Measurements from ENCODE around the gene PLA2G1B.
"Not testable (repeated sequence)": the region's sequence is repeated elsewhere in the genome, so short reads cannot be mapped to it uniquely, and the experiment has no call there.

PLA2G1B gene

DNA sequence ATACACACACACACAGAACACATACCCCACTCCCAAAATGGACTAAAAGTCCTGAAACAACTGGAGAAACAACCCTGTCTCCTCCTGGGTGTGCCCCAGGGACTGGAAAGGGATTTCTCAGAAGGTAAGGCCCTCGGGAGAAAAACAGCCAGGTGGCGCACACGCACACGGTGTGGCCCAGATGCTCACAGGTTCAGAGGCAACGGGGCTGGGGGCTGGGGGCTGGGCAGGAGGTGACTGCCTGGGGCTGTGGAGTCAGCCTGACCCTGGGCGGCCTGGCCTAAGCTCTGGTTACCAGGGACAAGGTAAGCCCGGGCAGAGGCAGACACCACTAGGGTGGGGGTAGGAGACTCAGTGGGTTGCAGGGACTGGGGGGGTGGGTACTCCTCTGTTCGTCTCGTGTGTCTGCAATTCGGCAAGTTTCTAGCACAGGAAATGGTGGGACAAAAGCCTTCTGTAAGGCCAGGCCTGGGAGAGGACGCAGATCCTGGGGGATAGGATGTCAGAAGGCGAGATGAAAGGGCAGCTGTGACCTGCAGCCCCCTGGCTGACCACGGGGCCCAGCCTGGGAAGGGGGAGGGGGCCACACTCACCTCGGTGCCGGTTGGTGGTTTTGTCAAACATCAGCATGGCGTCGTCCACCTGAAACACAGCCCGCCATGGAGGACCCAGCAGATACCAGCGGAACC is 31.0 kb upstream of the PLA2G1B start:
- no peak for DNase-seq (ENCODE audit: low read depth)

DNA sequence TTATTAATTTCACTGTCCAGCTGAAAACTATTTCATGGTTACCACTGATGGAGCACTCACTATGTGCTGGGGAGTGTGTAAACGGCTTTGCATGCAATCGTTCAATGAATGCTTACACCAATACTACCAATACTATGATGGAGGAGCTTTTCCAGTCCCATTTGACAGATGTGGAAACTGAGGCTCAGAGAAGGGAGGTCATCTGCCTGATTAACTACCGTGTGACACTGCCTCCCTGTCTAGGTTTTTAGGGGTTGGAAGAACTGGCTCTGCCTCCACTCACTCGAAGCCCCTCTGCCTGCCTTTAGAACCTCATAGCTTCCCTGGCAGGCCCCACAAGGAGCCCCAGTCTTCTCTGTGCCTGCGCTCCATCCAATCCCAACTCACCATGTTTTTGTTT is 29.5 kb upstream of the PLA2G1B start:
- DNase-seq (ENCODE audit: low read depth) = no peak

GRCh38 chr12:120356567-120357030 is 29.0 kb upstream of the PLA2G1B start:
- DNase-seq (ENCODE audit: low read depth) = peak; percentile 34

DNA sequence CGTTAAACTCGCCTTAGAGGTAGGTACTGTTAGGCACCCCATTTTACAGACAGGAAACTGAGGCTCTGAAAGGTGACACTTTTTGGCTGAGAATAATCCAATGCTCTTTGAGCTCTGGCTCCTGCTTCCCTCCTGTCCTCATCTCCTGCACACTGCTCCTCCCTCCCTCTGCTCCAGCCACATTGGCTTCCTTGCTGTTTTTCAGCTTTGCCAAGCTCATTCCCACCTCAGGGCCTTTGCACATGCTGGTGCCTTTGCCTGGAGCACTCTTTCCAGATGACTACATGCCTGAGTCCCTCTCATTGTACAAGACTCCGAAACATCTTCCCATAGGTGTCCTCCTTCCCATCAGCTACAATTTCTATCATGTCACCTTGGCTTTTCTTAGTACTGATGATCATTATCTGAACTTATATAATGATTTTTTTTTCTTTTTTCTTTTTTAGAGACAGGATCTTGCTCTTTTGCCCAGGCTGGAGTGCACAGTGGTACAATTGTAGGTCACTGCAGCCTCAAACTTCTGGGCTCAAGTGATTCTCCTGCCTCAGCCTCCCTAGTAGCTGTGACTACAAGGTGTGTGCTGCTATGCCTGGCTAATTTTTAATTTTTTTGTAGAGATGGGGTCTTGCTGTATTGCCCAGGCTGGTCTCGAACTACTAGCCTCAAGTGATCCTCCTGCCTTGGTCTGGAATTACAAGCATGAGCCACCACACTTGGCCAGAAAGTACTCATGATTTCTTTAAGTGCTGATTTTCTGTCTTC is 26.2 kb upstream of the PLA2G1B start:
- no peak for DNase-seq (ENCODE audit: low read depth)

DNA sequence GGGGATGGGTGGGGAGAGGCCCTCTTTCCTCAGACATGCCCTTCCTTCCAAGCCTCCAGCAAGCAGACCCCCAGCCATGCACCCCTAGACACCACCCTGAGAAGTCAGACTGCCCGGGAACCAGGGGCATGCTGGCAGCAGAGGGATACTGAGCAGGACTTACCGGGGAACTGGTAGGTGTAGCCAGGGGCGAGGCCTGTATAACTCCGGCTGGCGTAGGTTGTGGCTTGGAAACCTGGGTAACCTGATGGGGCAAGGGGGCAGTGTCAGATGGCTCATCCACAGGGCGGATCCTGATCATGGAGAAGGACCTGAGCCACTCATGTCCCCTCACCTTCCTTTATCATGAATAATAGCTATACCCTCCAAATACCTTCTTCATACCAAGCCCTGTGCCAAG is 25.6 kb upstream of the PLA2G1B start:
- DNase-seq (ENCODE audit: low read depth) = no peak

DNA sequence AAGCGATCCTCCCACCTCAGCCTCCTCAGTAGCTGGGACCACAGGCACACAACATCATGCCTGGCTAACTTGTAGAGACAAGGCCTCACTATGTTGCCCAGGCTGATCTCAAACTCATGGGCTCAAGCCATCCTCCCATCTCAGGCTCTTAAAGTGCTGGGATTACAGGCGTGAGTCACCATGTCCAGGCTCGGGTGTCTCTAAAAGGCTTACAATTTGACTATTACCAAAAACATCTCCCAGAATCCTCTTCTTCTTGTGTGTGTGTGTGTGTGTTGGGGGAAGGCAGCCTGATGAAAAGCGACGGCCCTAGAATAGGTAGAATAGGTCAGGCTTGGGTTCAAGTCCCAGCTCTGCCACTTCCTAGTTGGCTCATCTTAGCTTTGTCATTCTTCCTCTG is 24.5 kb upstream of the PLA2G1B start:
- DNase-seq (ENCODE audit: low read depth) = no peak

- DNase-seq (ENCODE audit: low read depth) = no peak
Observed at GRCh38 chr12:120350576-120351350, 23.2 kb upstream of the PLA2G1B start.

- DNase-seq (ENCODE audit: low read depth) = no peak
Observed at GRCh38 chr12:120347766-120348165, 20.2 kb upstream of the PLA2G1B start.

GRCh38 chr12:120346681-120347080 is 19.1 kb upstream of the PLA2G1B start:
- DNase-seq (ENCODE audit: low read depth) = no peak

- no peak for DNase-seq (ENCODE audit: low read depth)
Observed at GRCh38 chr12:120346031-120346430, 18.5 kb upstream of the PLA2G1B start.

DNA sequence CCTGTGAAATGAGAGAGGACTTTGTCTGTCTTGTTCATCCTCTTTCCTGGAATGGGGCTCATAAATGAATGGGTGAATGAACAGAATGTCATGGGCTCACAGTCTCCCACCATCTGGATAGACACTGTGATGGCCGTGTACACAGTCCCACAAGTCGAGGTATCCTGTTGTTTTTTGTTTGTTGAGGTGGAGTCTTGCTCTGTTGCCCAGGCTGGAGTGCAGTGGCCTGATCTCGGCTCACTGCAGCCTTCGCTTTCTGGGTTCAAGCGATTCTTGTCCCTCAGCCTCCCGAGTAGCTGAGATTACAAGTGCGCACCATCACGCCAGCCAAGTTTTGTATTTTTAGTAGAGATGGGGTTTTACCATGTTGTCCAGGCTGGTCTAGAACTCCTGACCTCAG is 16.1 kb upstream of the PLA2G1B start:
- DNase-seq (ENCODE audit: low read depth) = no peak

DNA sequence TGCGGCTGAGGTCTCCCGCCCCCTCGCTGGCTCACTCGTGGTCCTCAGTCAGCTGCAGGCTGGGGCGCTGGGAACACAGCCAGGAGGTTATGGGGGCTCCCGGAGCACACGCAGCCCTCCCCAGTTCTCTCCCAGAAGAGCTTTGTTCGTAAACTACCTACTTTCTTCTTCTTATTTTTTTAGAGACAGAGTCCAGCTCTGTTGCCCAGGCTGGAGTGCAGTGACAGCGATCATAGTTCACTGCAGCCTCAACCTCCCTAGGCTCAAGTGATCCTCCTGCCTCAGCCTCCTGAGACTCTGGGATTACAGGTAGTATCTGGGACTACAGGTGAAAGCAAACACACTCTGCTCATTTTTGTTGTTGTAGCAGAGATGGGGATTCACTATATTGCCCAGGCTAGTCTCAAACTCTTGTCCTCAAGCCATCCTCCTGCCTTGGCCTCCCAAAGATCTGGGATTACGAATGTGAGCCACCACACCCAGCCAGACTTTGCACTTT is 15.5 kb upstream of the PLA2G1B start:
- DNase-seq (ENCODE audit: low read depth) = no peak

DNA sequence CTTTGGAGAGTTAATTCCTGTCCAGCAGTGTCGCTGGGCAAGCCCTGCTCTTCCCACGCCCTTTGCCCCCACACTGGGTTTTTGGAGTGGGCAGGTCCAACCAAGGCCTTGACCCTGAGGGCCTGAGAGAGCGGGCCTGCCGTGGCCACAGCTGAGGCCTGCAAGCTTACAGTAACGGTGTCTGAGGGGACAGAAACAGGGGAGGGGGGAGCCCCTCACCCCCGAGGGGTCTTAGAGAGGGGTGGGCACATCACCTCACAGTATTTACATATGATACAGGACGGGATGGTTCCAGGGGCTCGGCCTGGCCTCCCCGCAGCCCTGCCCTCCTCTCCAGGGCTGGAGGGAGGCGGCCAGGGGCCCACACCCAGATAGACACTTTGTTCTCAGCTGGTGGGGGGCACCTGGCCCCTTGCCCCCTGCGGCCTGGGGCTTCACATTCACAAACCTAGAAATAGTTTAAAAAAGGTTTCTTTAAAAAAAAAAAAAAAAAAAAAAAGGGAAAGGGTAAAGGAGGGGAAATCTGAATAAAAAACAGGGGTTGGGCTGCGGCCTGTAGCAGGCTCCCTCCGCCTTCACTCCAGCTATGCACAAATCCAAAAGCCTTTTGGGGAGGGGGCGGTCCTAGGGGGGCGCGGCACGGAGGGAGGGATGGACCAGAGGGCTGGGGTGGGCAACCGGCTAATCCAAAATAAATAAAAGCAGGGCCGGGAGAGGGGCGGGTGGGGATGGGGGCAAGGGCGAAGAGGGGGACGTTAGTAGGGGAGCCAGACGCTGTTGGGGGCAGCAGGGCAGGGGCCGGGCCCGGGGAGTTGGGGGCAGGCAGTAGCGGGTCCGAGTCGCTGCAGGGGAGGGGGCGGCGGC is 14.8 kb upstream of the PLA2G1B start:
- DNase-seq (ENCODE audit: low read depth) = no peak

GRCh38 chr12:120339256-120339655 is 11.7 kb upstream of the PLA2G1B start:
- no peak for DNase-seq (ENCODE audit: low read depth)

DNA sequence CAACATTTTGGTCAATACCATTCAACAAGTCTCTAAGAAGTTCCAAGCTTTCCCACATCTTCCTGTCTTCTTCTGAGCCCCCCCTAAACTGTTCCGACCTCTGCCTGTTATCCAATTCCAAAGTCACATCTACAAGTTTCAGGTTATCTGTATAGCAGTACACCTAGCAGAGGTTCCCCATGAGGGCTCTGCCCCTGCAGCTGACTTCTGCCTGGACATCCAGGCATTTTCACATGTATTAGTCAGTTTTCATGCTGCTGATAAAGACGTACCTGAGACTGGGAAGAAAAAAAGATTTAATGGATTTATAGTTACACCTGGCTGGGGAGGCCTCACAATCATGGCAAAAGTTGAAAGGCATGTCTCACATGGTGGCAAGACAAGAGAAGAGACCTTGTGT is 10.2 kb upstream of the PLA2G1B start:
- DNase-seq (ENCODE audit: low read depth) = no peak

- not testable (repeated sequence) for DNase-seq (ENCODE audit: low read depth)
Observed at GRCh38 chr12:120336392-120336791, 8.8 kb upstream of the PLA2G1B start.

DNA sequence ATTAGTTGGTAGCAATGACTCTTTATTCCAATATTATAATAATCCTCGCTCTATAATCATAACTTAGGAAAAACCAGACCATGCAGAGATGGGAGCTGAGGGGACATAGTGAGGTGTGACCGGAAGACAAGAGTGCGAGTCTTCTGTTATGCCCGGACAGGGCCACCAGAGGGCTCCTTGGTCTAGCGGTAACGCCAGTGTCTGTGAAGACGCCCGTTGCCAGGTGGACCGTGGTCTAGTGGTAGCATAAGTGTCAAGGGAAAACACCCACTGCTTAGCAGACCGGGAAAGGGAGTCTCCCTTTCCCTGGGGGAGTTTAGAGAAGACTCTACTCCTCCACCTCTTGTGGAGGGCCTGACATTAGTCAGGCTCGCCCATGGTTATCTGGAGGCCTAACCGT is 7.9 kb upstream of the PLA2G1B start:
- not testable (repeated sequence) for DNase-seq (ENCODE audit: low read depth)

- no peak for DNase-seq (ENCODE audit: low read depth)
Observed at GRCh38 chr12:120332523-120332922, 4.9 kb upstream of the PLA2G1B start.

DNA sequence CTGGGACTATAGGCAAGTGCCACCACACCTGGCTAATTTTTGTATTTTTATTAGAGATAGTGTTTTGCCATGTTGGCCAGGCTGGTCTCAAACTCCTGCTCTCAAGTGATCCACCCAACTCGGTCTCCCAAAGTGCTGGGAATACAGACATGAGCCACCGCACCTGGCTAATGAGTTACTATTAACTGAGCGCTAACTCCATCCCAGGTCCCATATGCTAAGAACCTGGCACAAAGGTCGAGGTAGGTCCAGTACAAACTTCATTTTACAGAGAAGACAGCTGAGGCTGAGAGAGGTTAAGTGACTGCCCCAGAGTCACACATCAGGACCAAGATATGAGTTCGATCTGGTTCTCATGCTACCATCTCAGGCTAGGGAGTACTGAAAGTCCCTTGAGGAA is 4.5 kb upstream of the PLA2G1B start:
- no peak for DNase-seq (ENCODE audit: low read depth)

- DNase-seq (ENCODE audit: low read depth) = no peak
Observed at GRCh38 chr12:120331390-120331789, 3.8 kb upstream of the PLA2G1B start.

- DNase-seq (ENCODE audit: low read depth) = no peak
Observed at GRCh38 chr12:120328228-120328627, 649 bp upstream of the PLA2G1B start.
